OCI-LY1 (cell line): ENCODE measurements around the gene MDM4.

Experiments
- H2AFZ ChIP-seq: fragments of 200-600 bp; sonication (generic), shearing (Covaris generic); 2 replicates; pipeline ENCODE4 v1.6.0; 2014; ENCODE audit warnings: antibody characterized with exemption, mild to moderate bottlenecking, low read length
- H3F3A ChIP-seq: fragments of 200-600 bp; sonication (generic), shearing (Covaris generic); 2 replicates; pipeline ENCODE4 v1.6.0; 2014; ENCODE audit warnings: mild to moderate bottlenecking, antibody characterized with exemption, low read length, moderate library complexity; ENCODE audit not compliant: insufficient read depth
- H3K27ac ChIP-seq: fragments of 200-600 bp; sonication (generic); 2 replicates; pipeline ENCODE4 v1.5.1; 2014; ENCODE audit warnings: low read length, mixed run types, mild to moderate bottlenecking, low read depth; ENCODE audit not compliant: poor library complexity, severe bottlenecking
- H3K27me3 ChIP-seq: fragments of 200-600 bp; sonication (generic); 2 replicates; pipeline ENCODE4 v1.6.0; 2014; ENCODE audit warnings: antibody characterized with exemption, mild to moderate bottlenecking, low read length, moderate library complexity; ENCODE audit not compliant: insufficient read depth
- H3K36me3 ChIP-seq: fragments of 200-600 bp; sonication (generic); 2 replicates; pipeline ENCODE4 v1.6.1; 2014; ENCODE audit warnings: mild to moderate bottlenecking, antibody characterized with exemption, low read length, moderate library complexity, mixed read lengths; ENCODE audit not compliant: insufficient read depth
- H3K4me1 ChIP-seq: fragments of 200-600 bp; sonication (generic); 2 replicates; pipeline ENCODE4 v1.5.1; 2014; ENCODE audit warnings: mild to moderate bottlenecking, low read length, moderate library complexity; ENCODE audit not compliant: insufficient read depth, severe bottlenecking
- H3K4me2 ChIP-seq: fragments of 200-600 bp; sonication (generic), shearing (Covaris generic); 2 replicates; pipeline ENCODE4 v1.6.1; 2014; ENCODE audit warnings: low read length
- H3K4me3 ChIP-seq: fragments of 200-600 bp; sonication (generic); 2 replicates; pipeline ENCODE4 v1.5.1; 2014; ENCODE audit warnings: low read length, low read depth, mild to moderate bottlenecking, mixed read lengths; ENCODE audit not compliant: poor library complexity, severe bottlenecking
- H3K79me2 ChIP-seq: fragments of 200-600 bp; shearing (Covaris generic); 2 replicates; pipeline ENCODE4 v1.6.1; 2016; ENCODE audit warnings: mixed run types, low read length, mixed read lengths; ENCODE audit not compliant: insufficient read depth
- H3K9ac ChIP-seq: fragments of 200-600 bp; sonication (generic), shearing (Covaris generic); 2 replicates; pipeline ENCODE4 v1.6.1; 2014; ENCODE audit warnings: mild to moderate bottlenecking, low read length, mixed read lengths
- H3K9me2 ChIP-seq: fragments of 200-600 bp; sonication (generic), shearing (Covaris generic); 2 replicates; pipeline ENCODE4 v1.6.1; 2014; ENCODE audit warnings: low read depth, mild to moderate bottlenecking, low read length, mixed read lengths
- H3K9me3 ChIP-seq: fragments of 200-600 bp; shearing (Covaris generic); 2 replicates; pipeline ENCODE4 v1.6.1; 2014; ENCODE audit warnings: low read length, mixed read lengths
- H4K20me1 ChIP-seq: fragments of 200-600 bp; sonication (generic), shearing (Covaris generic); 2 replicates; pipeline ENCODE4 v1.6.0; 2016; ENCODE audit warnings: mild to moderate bottlenecking, low read length; ENCODE audit not compliant: insufficient read depth
- EZH2 ChIP-seq: fragments of 200-600 bp; sonication (generic), shearing (Covaris generic); IDR thresholded peaks from 2 replicates; pipeline ENCODE4 v1.8.0; 2017; ENCODE audit warnings: borderline replicate concordance, mixed run types, mild to moderate bottlenecking, antibody characterized with exemption, low read length, moderate library complexity, mixed read lengths
- TF ChIP-seq, protein P1 (sequence below): fragments of 200-600 bp; sonication (generic), shearing (Covaris generic); IDR thresholded peaks from 2 replicates; pipeline ENCODE4 v1.5.1; 2017; ENCODE audit warnings: mild to moderate bottlenecking, antibody characterized with exemption, low read length, moderate library complexity, mixed read lengths

The MDM4 gene

GRCh38 chr1:204602111-204602579 is 85.9 kb downstream of the MDM4 start:
- Histone ChIP-seq H2AFZ (no peak overlapping the region), H3K79me2 (no peaks in the 10 kb centered on the region), H3K36me3 (no peaks in the 10 kb centered on the region), H3F3A (no peaks in the 10 kb centered on the region), H3K9me2 (no peaks in the 10 kb centered on the region), H3K4me1 (no peaks in the 10 kb centered on the region), H3K27me3 (no peaks in the 10 kb centered on the region), H3K9ac (no peak overlapping the region), H3K4me2 (no peak overlapping the region), H3K27ac (no peak overlapping the region), H4K20me1 (no peaks in the 10 kb centered on the region), H3K9me3 (no peaks in the 10 kb centered on the region), H3K4me3 (no peak overlapping the region)
- TF ChIP-seq, protein P1, sequence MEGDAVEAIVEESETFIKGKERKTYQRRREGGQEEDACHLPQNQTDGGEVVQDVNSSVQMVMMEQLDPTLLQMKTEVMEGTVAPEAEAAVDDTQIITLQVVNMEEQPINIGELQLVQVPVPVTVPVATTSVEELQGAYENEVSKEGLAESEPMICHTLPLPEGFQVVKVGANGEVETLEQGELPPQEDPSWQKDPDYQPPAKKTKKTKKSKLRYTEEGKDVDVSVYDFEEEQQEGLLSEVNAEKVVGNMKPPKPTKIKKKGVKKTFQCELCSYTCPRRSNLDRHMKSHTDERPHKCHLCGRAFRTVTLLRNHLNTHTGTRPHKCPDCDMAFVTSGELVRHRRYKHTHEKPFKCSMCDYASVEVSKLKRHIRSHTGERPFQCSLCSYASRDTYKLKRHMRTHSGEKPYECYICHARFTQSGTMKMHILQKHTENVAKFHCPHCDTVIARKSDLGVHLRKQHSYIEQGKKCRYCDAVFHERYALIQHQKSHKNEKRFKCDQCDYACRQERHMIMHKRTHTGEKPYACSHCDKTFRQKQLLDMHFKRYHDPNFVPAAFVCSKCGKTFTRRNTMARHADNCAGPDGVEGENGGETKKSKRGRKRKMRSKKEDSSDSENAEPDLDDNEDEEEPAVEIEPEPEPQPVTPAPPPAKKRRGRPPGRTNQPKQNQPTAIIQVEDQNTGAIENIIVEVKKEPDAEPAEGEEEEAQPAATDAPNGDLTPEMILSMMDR: no peak
- no peak for TF ChIP-seq EZH2

GRCh38 chr1:204602871-204603542 is 86.8 kb downstream of the MDM4 start:
- H3K4me3 ChIP-seq: no peak overlapping the region
- no peaks in the 10 kb centered on the region for H4K20me1 ChIP-seq
- H3K9ac ChIP-seq: no peak overlapping the region
- no peak overlapping the region for H3K4me2 ChIP-seq
- no peak overlapping the region for H2AFZ ChIP-seq
- TF ChIP-seq, protein P1: no peak
- no peak for TF ChIP-seq EZH2
- no peaks in the 10 kb centered on the region for H3K36me3 ChIP-seq
- H3K27me3 ChIP-seq: no peaks in the 10 kb centered on the region
- H3K9me2 ChIP-seq: no peaks in the 10 kb centered on the region
- H3F3A ChIP-seq: no peaks in the 10 kb centered on the region
- H3K27ac ChIP-seq: no peak overlapping the region
- H3K79me2 ChIP-seq: no peaks in the 10 kb centered on the region
- no peaks in the 10 kb centered on the region for H3K4me1 ChIP-seq
- no peaks in the 10 kb centered on the region for H3K9me3 ChIP-seq

- H3K9ac ChIP-seq: no peak overlapping the region
- no peak overlapping the region for H3K4me3 ChIP-seq
- H3K27me3 ChIP-seq: no peaks in the 10 kb centered on the region
- no peak overlapping the region for H3K27ac ChIP-seq
- H3K9me3 ChIP-seq: no peaks in the 10 kb centered on the region
- H3F3A ChIP-seq: no peaks in the 10 kb centered on the region
- TF ChIP-seq, protein P1: no peak
- no peak for TF ChIP-seq EZH2
- H3K4me2 ChIP-seq: no peak overlapping the region
- no peaks in the 10 kb centered on the region for H3K9me2 ChIP-seq
- H2AFZ ChIP-seq: no peak overlapping the region
- no peaks in the 10 kb centered on the region for H4K20me1 ChIP-seq
- no peaks in the 10 kb centered on the region for H3K4me1 ChIP-seq
- no peaks in the 10 kb centered on the region for H3K79me2 ChIP-seq
- H3K36me3 ChIP-seq: no peaks in the 10 kb centered on the region
These were observed 89.6 kb downstream of the MDM4 start for GRCh38 chr1:204605791-204606190.
